AG09309 (cell line): ENCODE data around the gene LMCD1.

Source experiments
- DNase-seq: peaks from one replicate; pipeline ENCODE4 v3.0.0-alpha.2; 2010; ENCODE audit warnings: low read depth
- H3K4me3 ChIP-seq: 2 replicates; pipeline ENCODE4 v1.5.1; 2011; ENCODE audit warnings: mild to moderate bottlenecking, low read depth, low read length, moderate library complexity; ENCODE audit not compliant: control insufficient read depth
- CTCF ChIP-seq: IDR thresholded peaks from 2 replicates; pipeline ENCODE4 v1.5.1; 2011; ENCODE audit warnings: mild to moderate bottlenecking, low read depth, low read length, inconsistent platforms; ENCODE audit not compliant: insufficient read depth, control insufficient read depth; ENCODE audit errors: missing control alignments

LMCD1 gene

DNA sequence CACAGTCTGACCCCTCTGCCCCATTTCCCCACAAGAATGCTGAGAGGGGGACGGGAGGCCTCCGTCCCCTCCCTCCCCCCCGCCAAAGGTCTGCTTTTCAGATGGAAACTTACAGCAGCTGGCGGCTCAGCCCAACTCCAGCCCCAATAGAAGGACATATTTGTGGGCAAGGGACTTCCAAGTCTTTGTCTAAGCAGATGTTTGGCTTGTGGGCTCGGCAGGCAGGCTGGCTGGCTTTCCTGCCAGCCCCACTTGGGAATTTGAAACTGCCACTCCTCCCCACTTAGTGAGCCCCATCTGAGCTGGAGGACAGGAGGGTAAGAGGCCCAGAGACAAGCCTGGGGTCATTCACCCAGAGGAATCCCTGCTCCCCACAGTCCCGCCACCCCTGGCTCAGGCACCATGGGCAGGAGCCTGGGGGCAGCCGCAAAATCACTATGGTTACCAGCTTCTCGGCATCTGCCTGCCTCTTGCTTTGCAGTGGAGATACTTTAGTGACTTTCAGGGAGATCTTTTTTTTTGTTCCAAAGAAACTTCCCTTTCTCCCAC is 53.6 kb downstream of the LMCD1 start:
- DNase-seq = peak; percentile 90
- H3K4me3 ChIP-seq = no peak overlapping the region
- TF ChIP-seq CTCF = no peak

DNA sequence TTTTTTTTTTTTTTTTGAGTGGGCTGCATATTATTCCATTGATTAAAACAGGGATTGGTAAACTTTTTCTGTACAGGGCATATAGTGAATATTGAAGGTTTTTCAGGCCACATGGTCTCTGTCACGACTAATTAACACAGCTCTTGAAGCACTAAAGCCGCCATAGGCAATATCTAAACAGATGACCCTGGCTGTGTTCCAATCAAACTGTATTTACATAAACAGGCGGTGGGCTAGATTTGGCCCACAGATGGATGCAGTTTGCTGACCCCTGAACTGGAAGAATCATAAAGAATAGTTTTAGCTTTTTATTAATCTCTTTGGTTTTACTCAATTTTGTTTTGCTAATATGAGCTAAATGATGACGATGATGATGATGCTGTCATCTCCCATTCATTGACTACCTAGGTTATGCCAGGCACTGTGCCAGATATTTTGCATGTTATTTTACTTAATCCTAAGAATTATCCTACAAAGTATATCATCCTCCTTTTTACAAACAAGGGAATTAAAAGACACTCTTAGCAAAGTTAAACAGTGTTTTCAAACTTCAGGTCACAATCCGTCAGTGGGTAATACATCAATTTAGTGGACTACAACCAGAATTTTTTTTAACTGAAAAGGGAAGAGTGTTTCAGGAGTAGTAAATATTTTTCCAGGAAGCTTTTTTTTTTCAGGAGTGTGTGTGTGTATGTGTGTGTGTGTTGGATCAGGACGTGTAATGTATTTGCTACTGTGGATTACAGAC is 54.3 kb downstream of the LMCD1 start:
- DNase-seq = no peak
- H3K4me3 ChIP-seq = no peak overlapping the region
- no peak for TF ChIP-seq CTCF

GRCh38 chr3:8556473-8556869 is 54.8 kb downstream of the LMCD1 start:
- DNase-seq = no peak
- H3K4me3 ChIP-seq = no peak overlapping the region
- TF ChIP-seq CTCF = no peak

GRCh38 chr3:8557298-8557697 is 55.7 kb downstream of the LMCD1 start:
- no peak overlapping the region for H3K4me3 ChIP-seq
- no peak for DNase-seq
- no peak for TF ChIP-seq CTCF

GRCh38 chr3:8558645-8559044 is 57.0 kb downstream of the LMCD1 start:
- DNase-seq = no peak
- H3K4me3 ChIP-seq = no peak overlapping the region
- TF ChIP-seq CTCF = no peak

GRCh38 chr3:8559351-8559750 is 57.7 kb downstream of the LMCD1 start:
- TF ChIP-seq CTCF = no peak
- no peak overlapping the region for H3K4me3 ChIP-seq
- no peak for DNase-seq
